Measurements from ENCODE around the gene YY1. TPM values are rescaled to one million over a fixed set of nuclear protein-coding genes. Genes with fewer than 3 reads are reported as not detected.

YY1 gene
- total RNA-seq, 1 donor from 2014 or later: 87.5 TPM

- H3K4me1 ChIP-seq (ENCODE audit: insufficient read depth, low read length): no peaks in the 10 kb centered on the region
These were observed 74.0 kb downstream of the YY1 start for GRCh38 chr14:100312877-100313400.

GRCh38 chr14:100313464-100314230, 74.7 kb downstream of the YY1 start:
- peaks cover 4% of the 10 kb centered on the region for H4K20me1 ChIP-seq (ENCODE audit: insufficient read depth, low read length)
- FAIRE-seq (no peak), DNase-seq (ENCODE audit: low read depth) (no peak)
- no peaks in the 10 kb centered on the region for H3K36me3 ChIP-seq (ENCODE audit: insufficient read depth, low read length)
- no peak overlapping the region for H3K27ac ChIP-seq (ENCODE audit: low read depth, low read length)
- no peaks in the 10 kb centered on the region for H3K27me3 ChIP-seq (ENCODE audit: insufficient read depth, low read length)
- Mint-ChIP-seq H3K27ac (ENCODE audit: unreplicated experiment) (no peak overlapping the region), H3K4me1 (ENCODE audit: low read depth, unreplicated experiment) (peaks cover 2% of the 10 kb centered on the region), H3K9me3 (ENCODE audit: unreplicated experiment) (no peaks in the 10 kb centered on the region), H3K27me3 (ENCODE audit: low read depth, unreplicated experiment) (peaks cover 9% of the 10 kb centered on the region), H3K4me3 (ENCODE audit: unreplicated experiment) (no peak overlapping the region), H3K36me3 (ENCODE audit: low read depth, unreplicated experiment) (no peaks in the 10 kb centered on the region)
- H2AFZ ChIP-seq (ENCODE audit: low read depth, low read length): no peak overlapping the region
- no peak overlapping the region for H3K4me2 ChIP-seq (ENCODE audit: low read length)
- H3K9me3 ChIP-seq (ENCODE audit: insufficient read depth, low read depth, low read length): no peaks in the 10 kb centered on the region
- TF ChIP-seq CTCF (IDR thresholded peaks at IDR 0.05; ENCODE audit: insufficient read depth, low read depth, low read length) (no peak), EZH2 (IDR thresholded peaks at IDR 0.05; ENCODE audit: insufficient read depth, low read length) (no peak)
- H3K4me3 ChIP-seq (ENCODE audit: insufficient read depth, low read depth, low read length): no peak overlapping the region
- no peaks in the 10 kb centered on the region for H3K4me1 ChIP-seq (ENCODE audit: insufficient read depth, low read length)
- H3K9ac ChIP-seq (ENCODE audit: low read length): no peak overlapping the region
- H3K79me2 ChIP-seq (ENCODE audit: insufficient read depth, low read length): no peaks in the 10 kb centered on the region

More at GRCh38 chr14:100312877-100313400, 74.0 kb downstream of the YY1 start:
- Histone ChIP-seq H3K36me3 (ENCODE audit: insufficient read depth, low read length) (no peaks in the 10 kb centered on the region), H3K27me3 (ENCODE audit: insufficient read depth, low read length) (no peaks in the 10 kb centered on the region), H3K9ac (ENCODE audit: low read length) (no peak overlapping the region), H2AFZ (ENCODE audit: low read depth, low read length) (no peak overlapping the region), H3K9me3 (ENCODE audit: insufficient read depth, low read depth, low read length) (no peaks in the 10 kb centered on the region), H3K4me3 (ENCODE audit: insufficient read depth, low read depth, low read length) (no peak overlapping the region), H4K20me1 (ENCODE audit: insufficient read depth, low read length) (peaks cover 9% of the 10 kb centered on the region), H3K27ac (ENCODE audit: low read depth, low read length) (no peak overlapping the region), H3K79me2 (ENCODE audit: insufficient read depth, low read length) (no peaks in the 10 kb centered on the region), H3K4me2 (ENCODE audit: low read length) (no peak overlapping the region)
- H3K4me1 Mint-ChIP-seq (ENCODE audit: low read depth, unreplicated experiment): peaks cover 2% of the 10 kb centered on the region
- H3K27me3 Mint-ChIP-seq (ENCODE audit: low read depth, unreplicated experiment): peaks cover 9% of the 10 kb centered on the region
- H3K27ac Mint-ChIP-seq (ENCODE audit: unreplicated experiment): no peak overlapping the region
- no peaks in the 10 kb centered on the region for H3K9me3 Mint-ChIP-seq (ENCODE audit: unreplicated experiment)
- TF ChIP-seq CTCF (IDR thresholded peaks at IDR 0.05; ENCODE audit: insufficient read depth, low read depth, low read length): no peak
- no peak for TF ChIP-seq EZH2 (IDR thresholded peaks at IDR 0.05; ENCODE audit: insufficient read depth, low read length)
- DNase-seq (ENCODE audit: low read depth) (no peak), FAIRE-seq (no peak)
- H3K4me3 Mint-ChIP-seq (ENCODE audit: unreplicated experiment): no peak overlapping the region
- no peaks in the 10 kb centered on the region for H3K36me3 Mint-ChIP-seq (ENCODE audit: low read depth, unreplicated experiment)

- DNase-seq (ENCODE audit: low read depth) (no peak), FAIRE-seq (no peak)
- Mint-ChIP-seq H3K4me3 (ENCODE audit: unreplicated experiment) (no peak overlapping the region), H3K9me3 (ENCODE audit: unreplicated experiment) (no peaks in the 10 kb centered on the region), H3K36me3 (ENCODE audit: low read depth, unreplicated experiment) (no peaks in the 10 kb centered on the region), H3K27me3 (ENCODE audit: low read depth, unreplicated experiment) (peaks cover 11% of the 10 kb centered on the region), H3K4me1 (ENCODE audit: low read depth, unreplicated experiment) (peaks cover 2% of the 10 kb centered on the region), H3K27ac (ENCODE audit: unreplicated experiment) (no peak overlapping the region)
- Histone ChIP-seq H3K79me2 (ENCODE audit: insufficient read depth, low read length) (no peaks in the 10 kb centered on the region), H3K4me3 (ENCODE audit: insufficient read depth, low read depth, low read length) (no peak overlapping the region), H3K4me2 (ENCODE audit: low read length) (no peak overlapping the region), H3K27ac (ENCODE audit: low read depth, low read length) (no peak overlapping the region), H3K27me3 (ENCODE audit: insufficient read depth, low read length) (no peaks in the 10 kb centered on the region), H2AFZ (ENCODE audit: low read depth, low read length) (no peak overlapping the region), H4K20me1 (ENCODE audit: insufficient read depth, low read length) (no peaks in the 10 kb centered on the region), H3K4me1 (ENCODE audit: insufficient read depth, low read length) (no peaks in the 10 kb centered on the region), H3K36me3 (ENCODE audit: insufficient read depth, low read length) (no peaks in the 10 kb centered on the region), H3K9me3 (ENCODE audit: insufficient read depth, low read depth, low read length) (no peaks in the 10 kb centered on the region), H3K9ac (ENCODE audit: low read length) (no peak overlapping the region)
- TF ChIP-seq CTCF (IDR thresholded peaks at IDR 0.05; ENCODE audit: insufficient read depth, low read depth, low read length) (no peak), EZH2 (IDR thresholded peaks at IDR 0.05; ENCODE audit: insufficient read depth, low read length) (no peak)
These were observed 75.8 kb downstream of the YY1 start for GRCh38 chr14:100314724-100315123.

Data from astrocyte (in vitro differentiated cells and primary cell).